Measurements from ENCODE around the gene NCOA1.
"Not testable (repeated sequence)": the region's sequence is repeated elsewhere in the genome, so short reads cannot be mapped to it uniquely, and the experiment has no call there.

Gene NCOA1

GRCh38 chr2:24490690-24491541 lies at the start of gene NCOA1:
TSS of gene NCOA1 (plus strand) at chr2:24491254. CDS start at chr2:24658678, 167,424 bp downstream.
- DNase-seq (ENCODE audit: low spot score), result peak; percentile 93

GRCh38 chr2:24448797-24449196 lies 42.3 kb upstream of the NCOA1 start:
- DNase-seq (ENCODE audit: low spot score), result no peak

- DNase-seq (ENCODE audit: low spot score), result no peak
These were observed 41.7 kb upstream of the NCOA1 start for GRCh38 chr2:24449344-24449743.

GRCh38 chr2:24451805-24452501 lies 39.1 kb upstream of the NCOA1 start:
- DNase-seq (ENCODE audit: low spot score), result no peak

GRCh38 chr2:24452502-24452885 lies 38.6 kb upstream of the NCOA1 start:
- DNase-seq (ENCODE audit: low spot score), result no peak

GRCh38 chr2:24453379-24454073 lies 37.5 kb upstream of the NCOA1 start:
- DNase-seq (ENCODE audit: low spot score), result no peak

- no peak for DNase-seq (ENCODE audit: low spot score)
These were observed 36.8 kb upstream of the NCOA1 start for GRCh38 chr2:24454294-24454693.

- peak; percentile 79 for DNase-seq (ENCODE audit: low spot score)
These were observed 34.2 kb upstream of the NCOA1 start for GRCh38 chr2:24456599-24457556.

GRCh38 chr2:24457696-24458386 lies 33.2 kb upstream of the NCOA1 start:
- no peak for DNase-seq (ENCODE audit: low spot score)

GRCh38 chr2:24459224-24460161 lies 31.6 kb upstream of the NCOA1 start:
- DNase-seq (ENCODE audit: low spot score), result no peak

- DNase-seq (ENCODE audit: low spot score), result peak; percentile 47
These were observed 29.4 kb upstream of the NCOA1 start for GRCh38 chr2:24461685-24462084.

- no peak for DNase-seq (ENCODE audit: low spot score)
These were observed 27.8 kb upstream of the NCOA1 start for GRCh38 chr2:24463271-24463670.

GRCh38 chr2:24466871-24467870 lies 23.9 kb upstream of the NCOA1 start:
- no peak for DNase-seq (ENCODE audit: low spot score)

- not testable (repeated sequence) for DNase-seq (ENCODE audit: low spot score)
These were observed 22.6 kb upstream of the NCOA1 start for GRCh38 chr2:24468453-24468852.

GRCh38 chr2:24469148-24469650 lies 21.9 kb upstream of the NCOA1 start:
- DNase-seq (ENCODE audit: low spot score), result no peak

- no peak for DNase-seq (ENCODE audit: low spot score)
These were observed 19.4 kb upstream of the NCOA1 start for GRCh38 chr2:24471662-24472061.

- no peak for DNase-seq (ENCODE audit: low spot score)
These were observed 18.6 kb upstream of the NCOA1 start for GRCh38 chr2:24472416-24472815.

GRCh38 chr2:24473626-24474025 lies 17.4 kb upstream of the NCOA1 start:
- DNase-seq (ENCODE audit: low spot score), result no peak

All from Ammon's horn (tissue), 1 donor.